Stimulated activated CD4-positive, alpha-beta T cell treated with anti-CD3 and anti-CD28 coated beads, Interleukin-12 subunit alpha, Interleukin-12 subunit beta, amount 100 ng/mL, for 4 hours (primary cell): ENCODE measurements around the gene MYBPC3.

ENCODE experiments used
- DNase-seq: peaks from one replicate; pipeline ENCODE4 v3.0.0-alpha.2; 2020

The MYBPC3 gene

GRCh38 chr11:47356129-47356997 lies 3.9 kb upstream of the MYBPC3 start:
- no peak for DNase-seq

GRCh38 chr11:47355283-47356128 lies 3.0 kb upstream of the MYBPC3 start:
- DNase-seq = no peak

GRCh38 chr11:47354913-47355282 lies 2.4 kb upstream of the MYBPC3 start:
- no peak for DNase-seq

GRCh38 chr11:47353978-47354774 lies 1.7 kb upstream of the MYBPC3 start:
- DNase-seq = no peak

GRCh38 chr11:47351156-47352126 lies 1.1 kb downstream of the MYBPC3 start:
- DNase-seq = no peak

- DNase-seq = no peak
These were observed 2.2 kb downstream of the MYBPC3 start for GRCh38 chr11:47350315-47350714.

- no peak for DNase-seq
These were observed 2.9 kb downstream of the MYBPC3 start for GRCh38 chr11:47349521-47350095.

- DNase-seq = no peak
These were observed 3.6 kb downstream of the MYBPC3 start for GRCh38 chr11:47348859-47349258.

- no peak for DNase-seq
These were observed 4.2 kb downstream of the MYBPC3 start for GRCh38 chr11:47348131-47348802.

- DNase-seq = no peak
These were observed 5.4 kb downstream of the MYBPC3 start for GRCh38 chr11:47347137-47347536.

- no peak for DNase-seq
These were observed 6.5 kb downstream of the MYBPC3 start for GRCh38 chr11:47345890-47346563.

- DNase-seq = no peak
These were observed 9.6 kb downstream of the MYBPC3 start for GRCh38 chr11:47342854-47343253.

GRCh38 chr11:47342036-47342803 lies 10.3 kb downstream of the MYBPC3 start:
- no peak for DNase-seq

- no peak for DNase-seq
These were observed 11.3 kb downstream of the MYBPC3 start for GRCh38 chr11:47340980-47341775.

GRCh38 chr11:47340010-47340409 lies 12.5 kb downstream of the MYBPC3 start:
- no peak for DNase-seq

GRCh38 chr11:47338396-47339241 lies 13.9 kb downstream of the MYBPC3 start:
- no peak for DNase-seq

GRCh38 chr11:47337229-47337924 lies 15.1 kb downstream of the MYBPC3 start:
- no peak for DNase-seq
